SK-N-SH (cell line): ENCODE data around the gene KCNB1. TPM values are rescaled to one million over a fixed set of nuclear protein-coding genes. Genes with fewer than 3 reads are reported as not detected.

Experiments
- CTCF ChIA-PET: fragments of 300-600, 350-600 bp; formaldehyde crosslinking; extraction: SDS; loops from one replicate; lab custom pipeline; 2021; lab: Yijun Ruan, JAX
- POLR2A ChIA-PET: fragments of 350-600 bp; sonication (Branson Sonifier 250); formaldehyde crosslinking; extraction: SDS; loops from one replicate; lab custom pipeline; 2020; ENCODE audit warnings: antibody characterized with exemption, inconsistent platforms; lab: Yijun Ruan, JAX
- DNase-seq: peaks from one replicate; pipeline ENCODE4 v3.0.0; 2012
- H2AFZ ChIP-seq: fragments of 200-600 bp; sonication (generic); 2 replicates; pipeline ENCODE4 v1.8.1; 2016; ENCODE audit warnings: antibody characterized with exemption, mild to moderate bottlenecking, low read depth
- H3F3A ChIP-seq: fragments of 200-600 bp; sonication (generic); replicated peaks from 2 replicates; pipeline ENCODE3; 2016; ENCODE audit warnings: antibody characterized with exemption, mild to moderate bottlenecking; ENCODE audit not compliant: insufficient read depth
- H3K27ac ChIP-seq, 2 experiments: fragments of 200-500 bp in 1 of 2; fragments of 200-600 bp in 1 of 2; sonication (Bioruptor generic) in 1 of 2; sonication (generic), shearing (Covaris generic) in 1 of 2; 2 replicates each; pipeline versions ENCODE4 v1.5.1 to v1.6.1; 2014 to 2016; ENCODE audit warnings: low read depth in 2 of 2, inconsistent platforms in 1 of 2, low read length in 1 of 2, mild to moderate bottlenecking in 1 of 2, mixed read lengths in 1 of 2
- H3K27me3 ChIP-seq: fragments of 200-600 bp; sonication (generic), shearing (Covaris generic); 2 replicates; pipeline ENCODE4 v1.6.1; 2016; ENCODE audit warnings: mixed run types; ENCODE audit not compliant: insufficient read depth
- H3K36me3 ChIP-seq, 2 experiments: fragments of 200-500 bp in 1 of 2; fragments of 200-600 bp in 1 of 2; sonication (Bioruptor generic) in 1 of 2; sonication (generic) in 1 of 2; replicated peaks in 1 of 2; 2 replicates each; pipeline versions ENCODE3 to v1.5.1; 2014 to 2016; ENCODE audit warnings: low read length in 1 of 2, mild to moderate bottlenecking in 1 of 2; ENCODE audit not compliant: insufficient read depth in 2 of 2, control insufficient read depth in 1 of 2
- H3K4me1 ChIP-seq, 2 experiments: fragments of 200-500 bp in 1 of 2; fragments of 200-600 bp in 1 of 2; sonication (Bioruptor generic) in 1 of 2; sonication (generic), shearing (Covaris generic) in 1 of 2; 2 replicates each; pipeline versions ENCODE4 v1.5.1 to v1.6.1; 2014 to 2016; ENCODE audit warnings: low read depth in 1 of 2, low read length in 1 of 2, mixed run types in 1 of 2; ENCODE audit not compliant: insufficient read depth in 2 of 2, control insufficient read depth in 1 of 2
- H3K4me2 ChIP-seq: fragments of 200-600 bp; sonication (generic), shearing (Covaris generic); 2 replicates; pipeline ENCODE4 v1.6.1; 2017; ENCODE audit warnings: mixed run types
- H3K4me3 ChIP-seq, 2 experiments: fragments of 200-500 bp in 1 of 2; fragments of 200-600 bp in 1 of 2; sonication (Bioruptor generic) in 1 of 2; sonication (generic), shearing (Covaris generic) in 1 of 2; 2 replicates each; pipeline versions ENCODE4 v1.5.1 to v1.8.1; 2014 to 2016; ENCODE audit warnings: low read depth in 2 of 2, inconsistent platforms in 1 of 2, low read length in 1 of 2, mild to moderate bottlenecking in 1 of 2, mixed read lengths in 1 of 2, moderate library complexity in 1 of 2
- H3K79me2 ChIP-seq: fragments of 200-600 bp; sonication (generic); 2 replicates; pipeline ENCODE4 v1.8.1; 2017; ENCODE audit warnings: mild to moderate bottlenecking; ENCODE audit not compliant: insufficient read depth
- H3K9ac ChIP-seq: fragments of 200-600 bp; sonication (generic); 2 replicates; pipeline ENCODE4 v1.6.1; 2017; ENCODE audit warnings: mixed run types
- H3K9me2 ChIP-seq: fragments of 200-600 bp; sonication (generic); 2 replicates; pipeline ENCODE4 v1.6.1; 2017; ENCODE audit warnings: mixed run types
- H3K9me3 ChIP-seq: fragments of 200-600 bp; sonication (generic); 2 replicates; pipeline ENCODE4 v1.6.1; 2017; ENCODE audit warnings: mixed run types, mild to moderate bottlenecking, moderate library complexity
- H4K20me1 ChIP-seq: fragments of 200-600 bp; sonication (generic); 2 replicates; pipeline ENCODE4 v1.6.1; 2017; ENCODE audit warnings: mild to moderate bottlenecking, mixed run types; ENCODE audit not compliant: insufficient read depth
- CHD2 ChIP-seq: fragments of 150-350 bp; IDR thresholded peaks from 2 replicates; pipeline ENCODE4 v1.6.1; 2018; ENCODE audit warnings: low read length; ENCODE audit not compliant: partially characterized antibody
- EP300 ChIP-seq, 2 experiments: IDR thresholded peaks; 2 replicates each; pipeline versions ENCODE4 v1.4.0 to v1.6.1; 2012; ENCODE audit warnings: borderline replicate concordance in 1 of 2, low read depth in 1 of 2, low read length in 1 of 2
- EZH2phosphoT487 ChIP-seq: fragments of 200-600 bp; sonication (generic); IDR thresholded peaks from 2 replicates; pipeline ENCODE4 v1.6.1; 2017; ENCODE audit warnings: low read depth, mixed run types, mild to moderate bottlenecking, antibody characterized with exemption, moderate library complexity, borderline replicate concordance
- FOSL2 ChIP-seq: IDR thresholded peaks from 2 replicates; pipeline ENCODE4 v1.4.0; 2012; ENCODE audit warnings: low read depth, mild to moderate bottlenecking, moderate library complexity, borderline replicate concordance
- FOXM1 ChIP-seq: IDR thresholded peaks from 2 replicates; pipeline ENCODE4 v1.4.0; 2012; ENCODE audit warnings: low read depth, mild to moderate bottlenecking
- GABPA ChIP-seq: IDR thresholded peaks from 2 replicates; pipeline ENCODE4 v1.4.0; 2012; ENCODE audit warnings: low read depth, mild to moderate bottlenecking
- GATA2 ChIP-seq: sonication (generic); formaldehyde crosslinking; IDR thresholded peaks from 2 replicates; pipeline ENCODE4 v1.5.0; 2020; ENCODE audit warnings: mild to moderate bottlenecking, missing genetic modification reagents
- JUND ChIP-seq: IDR thresholded peaks from 2 replicates; pipeline ENCODE4 v1.4.0; 2012
- NFIC ChIP-seq: IDR thresholded peaks from 2 replicates; pipeline ENCODE4 v1.4.0; 2012; ENCODE audit warnings: borderline replicate concordance
- NRF1 ChIP-seq: IDR thresholded peaks from 2 replicates; pipeline ENCODE4 v1.6.1; 2012; ENCODE audit warnings: low read depth, mild to moderate bottlenecking, low read length
- POLR2AphosphoS5 ChIP-seq: IDR thresholded peaks from 2 replicates; pipeline ENCODE4 v1.6.1; 2012; ENCODE audit warnings: low read depth, low read length
- RCOR1 ChIP-seq: fragments of 150-350 bp; IDR thresholded peaks from 2 replicates; pipeline ENCODE4 v1.6.1; 2017; ENCODE audit warnings: antibody characterized with exemption, low read length
- SIN3A ChIP-seq: IDR thresholded peaks from 2 replicates; pipeline ENCODE4 v1.6.1; 2012; ENCODE audit warnings: low read depth, mild to moderate bottlenecking, low read length, moderate library complexity, borderline replicate concordance
- SMC3 ChIP-seq: IDR thresholded peaks from 2 replicates; pipeline ENCODE4 v1.6.1; 2012; ENCODE audit warnings: low read depth, low read length, improper control_type of control experiment
- TAF1 ChIP-seq: IDR thresholded peaks from 2 replicates; pipeline ENCODE4 v1.6.1; 2012; ENCODE audit warnings: low read depth, mild to moderate bottlenecking, low read length, moderate library complexity, borderline replicate concordance
- TCF12 ChIP-seq: IDR thresholded peaks from 2 replicates; pipeline ENCODE4 v1.4.0; 2012
- YY1 ChIP-seq: IDR thresholded peaks from 2 replicates; pipeline ENCODE4 v1.4.0; 2012; ENCODE audit warnings: low read depth, mild to moderate bottlenecking
- WGBS: methylation state at CpG from one replicate; pipeline ENCODE4 v1.1.6; 2017; ENCODE audit warnings: low lambda C conversion rate; 5-methylcytosine and 5-hydroxymethylcytosine counted together
- polyA plus RNA-seq, 3 experiments: library from polyadenylated mRNA; depleted of rRNA; stranded (reverse); fragments of >200 nt; gene quantifications; 2 replicates each; pipeline ENCODE4 v1.2.3, GENCODE V29; 2012
- TF ChIP-seq, protein P1 (sequence below): IDR thresholded peaks from 2 replicates; pipeline ENCODE4 v1.4.0; 2012; ENCODE audit warnings: low read depth, borderline replicate concordance
- TF ChIP-seq, protein P2 (sequence below): IDR thresholded peaks from 2 replicates; pipeline ENCODE4 v1.4.0; 2012; ENCODE audit warnings: low read depth, borderline replicate concordance
- TF ChIP-seq, protein P3 (sequence below): IDR thresholded peaks from 2 replicates; pipeline ENCODE4 v1.6.1; 2012; ENCODE audit warnings: mild to moderate bottlenecking, low read depth, low read length, moderate library complexity
- TF ChIP-seq, protein P4 (sequence below): IDR thresholded peaks from 2 replicates; pipeline ENCODE4 v1.4.0; 2012; ENCODE audit warnings: low read depth
- TF ChIP-seq, protein P5 (sequence below): IDR thresholded peaks from 2 replicates; pipeline ENCODE4; 2012

The KCNB1 gene
- polyA plus RNA-seq, 1 of the 3 experiments (the other 2 are of a cell fraction): 0.82 TPM

DNA sequence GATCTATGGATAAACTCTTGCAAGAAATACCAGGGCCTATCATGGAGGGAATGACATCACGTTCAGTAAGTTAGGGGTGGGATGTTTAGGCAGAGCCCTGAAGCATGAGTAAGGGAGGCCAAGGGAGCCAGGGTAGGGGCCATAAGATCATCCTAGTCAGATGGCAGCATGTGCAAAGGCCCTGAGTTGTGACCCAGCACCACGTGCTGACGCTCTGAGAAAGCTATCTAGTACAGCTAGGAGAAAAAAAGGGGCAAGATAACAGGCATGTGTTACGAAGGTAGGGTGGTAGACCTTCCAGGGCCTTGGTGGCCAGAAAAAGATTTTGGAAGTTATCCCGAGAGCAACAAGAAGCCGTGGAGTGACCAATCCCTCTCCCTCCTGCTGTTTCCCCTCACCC is 22.3 kb downstream of the KCNB1 start:
- Histone ChIP-seq H3K4me3 (no peak overlapping the region), H3K27me3 (no peaks in the 10 kb centered on the region), H3K9ac (no peak overlapping the region), H3K9me3 (no peaks in the 10 kb centered on the region), H4K20me1 (no peaks in the 10 kb centered on the region)
- POLR2A ChIA-PET: no interaction called here
- no peak for TF ChIP-seq NFIC
- no peak for TF ChIP-seq YY1
- TF ChIP-seq, protein P1, sequence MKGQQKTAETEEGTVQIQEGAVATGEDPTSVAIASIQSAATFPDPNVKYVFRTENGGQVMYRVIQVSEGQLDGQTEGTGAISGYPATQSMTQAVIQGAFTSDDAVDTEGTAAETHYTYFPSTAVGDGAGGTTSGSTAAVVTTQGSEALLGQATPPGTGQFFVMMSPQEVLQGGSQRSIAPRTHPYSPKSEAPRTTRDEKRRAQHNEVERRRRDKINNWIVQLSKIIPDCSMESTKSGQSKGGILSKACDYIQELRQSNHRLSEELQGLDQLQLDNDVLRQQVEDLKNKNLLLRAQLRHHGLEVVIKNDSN: no peak
- TF ChIP-seq, protein P2, sequence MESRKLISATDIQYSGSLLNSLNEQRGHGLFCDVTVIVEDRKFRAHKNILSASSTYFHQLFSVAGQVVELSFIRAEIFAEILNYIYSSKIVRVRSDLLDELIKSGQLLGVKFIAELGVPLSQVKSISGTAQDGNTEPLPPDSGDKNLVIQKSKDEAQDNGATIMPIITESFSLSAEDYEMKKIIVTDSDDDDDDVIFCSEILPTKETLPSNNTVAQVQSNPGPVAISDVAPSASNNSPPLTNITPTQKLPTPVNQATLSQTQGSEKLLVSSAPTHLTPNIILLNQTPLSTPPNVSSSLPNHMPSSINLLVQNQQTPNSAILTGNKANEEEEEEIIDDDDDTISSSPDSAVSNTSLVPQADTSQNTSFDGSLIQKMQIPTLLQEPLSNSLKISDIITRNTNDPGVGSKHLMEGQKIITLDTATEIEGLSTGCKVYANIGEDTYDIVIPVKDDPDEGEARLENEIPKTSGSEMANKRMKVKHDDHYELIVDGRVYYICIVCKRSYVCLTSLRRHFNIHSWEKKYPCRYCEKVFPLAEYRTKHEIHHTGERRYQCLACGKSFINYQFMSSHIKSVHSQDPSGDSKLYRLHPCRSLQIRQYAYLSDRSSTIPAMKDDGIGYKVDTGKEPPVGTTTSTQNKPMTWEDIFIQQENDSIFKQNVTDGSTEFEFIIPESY: no peak
- TF ChIP-seq SMC3: no peak
- TF ChIP-seq RCOR1: no peak
- TF ChIP-seq FOXM1: no peak
- TF ChIP-seq TAF1: no peak
- no peak for TF ChIP-seq NRF1
- TF ChIP-seq, all 33 proteins: peak for 0
- H3K4me2 ChIP-seq: no peak overlapping the region
- CTCF ChIA-PET: interaction anchor here (0.9 kb wide), 1 partner anchor 15 kb away, joined by 4 read pairs; no protein-coding TSS in a partner anchor
- no peaks in the 10 kb centered on the region for H3K79me2 ChIP-seq
- WGBS: 70% methylated on average over 6 of the region's 6 CpGs
- H3K36me3 ChIP-seq: no peaks in the 10 kb centered on the region
- DNase-seq: no peak
- no peak overlapping the region for H3K27ac ChIP-seq
- H3K9me2 ChIP-seq: no peaks in the 10 kb centered on the region
- no peaks in the 10 kb centered on the region for H3F3A ChIP-seq
- H3K4me1 ChIP-seq: peaks cover 0 to 13% of the 10 kb centered on the region in 2 experiments; a peak in 1 of 4 replicates
- no peak overlapping the region for H2AFZ ChIP-seq

DNA sequence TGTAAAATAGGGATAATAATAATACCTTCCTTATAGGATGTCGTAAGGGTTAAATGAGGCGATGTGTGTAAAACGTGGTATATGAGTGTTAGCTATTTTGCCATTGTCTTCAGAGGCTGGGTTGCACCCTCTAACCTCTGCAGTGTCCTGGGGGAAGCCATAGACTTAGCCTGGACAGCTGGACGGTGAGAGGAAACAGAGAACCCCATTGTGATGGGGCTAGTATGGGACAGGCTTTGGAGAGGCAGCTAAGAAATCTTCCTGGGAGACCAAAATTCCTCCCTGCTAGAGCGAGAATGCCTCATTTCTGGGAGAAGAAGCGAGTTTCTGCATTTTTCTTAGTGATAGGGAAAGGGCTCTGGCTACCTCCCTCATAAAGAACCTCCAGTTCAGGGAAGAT is 22.8 kb downstream of the KCNB1 start:
- no peak overlapping the region for H3K4me2 ChIP-seq
- WGBS: 70% methylated on average over 6 of the region's 6 CpGs
- no peaks in the 10 kb centered on the region for H3K79me2 ChIP-seq
- no peak overlapping the region for H2AFZ ChIP-seq
- no peak overlapping the region for H3K27ac ChIP-seq
- no peak overlapping the region for H3K4me3 ChIP-seq
- no peak for DNase-seq
- H3K4me1 ChIP-seq: peaks cover 0 to 13% of the 10 kb centered on the region in 2 experiments; a peak in 1 of 4 replicates
- CTCF ChIA-PET: interaction anchor here (0.9 kb wide), 1 partner anchor 15 kb away, joined by 4 read pairs; no protein-coding TSS in a partner anchor
- no peaks in the 10 kb centered on the region for H4K20me1 ChIP-seq
- no peaks in the 10 kb centered on the region for H3K9me2 ChIP-seq
- POLR2A ChIA-PET: no interaction called here
- no peaks in the 10 kb centered on the region for H3K36me3 ChIP-seq
- no peaks in the 10 kb centered on the region for H3F3A ChIP-seq
- H3K9ac ChIP-seq: no peak overlapping the region
- no peaks in the 10 kb centered on the region for H3K9me3 ChIP-seq
- H3K27me3 ChIP-seq: no peaks in the 10 kb centered on the region
- TF ChIP-seq EP300 (IDR thresholded peaks at IDR 0.05; ENCODE audit: borderline replicate concordance in 1 of 2, low read depth in 1 of 2, low read length in 1 of 2) (no peak), TAF1 (no peak), SIN3A (no peak), JUND (no peak), TCF12 (no peak), FOSL2 (no peak), NRF1 (no peak), GABPA (no peak), NFIC (no peak), FOXM1 (no peak), SMC3 (no peak), EZH2phosphoT487 (no peak), GATA2 (CRISPR knock-in tag) (no peak), POLR2AphosphoS5 (no peak), CHD2 (no peak), RCOR1 (no peak)
- TF ChIP-seq, protein P3, sequence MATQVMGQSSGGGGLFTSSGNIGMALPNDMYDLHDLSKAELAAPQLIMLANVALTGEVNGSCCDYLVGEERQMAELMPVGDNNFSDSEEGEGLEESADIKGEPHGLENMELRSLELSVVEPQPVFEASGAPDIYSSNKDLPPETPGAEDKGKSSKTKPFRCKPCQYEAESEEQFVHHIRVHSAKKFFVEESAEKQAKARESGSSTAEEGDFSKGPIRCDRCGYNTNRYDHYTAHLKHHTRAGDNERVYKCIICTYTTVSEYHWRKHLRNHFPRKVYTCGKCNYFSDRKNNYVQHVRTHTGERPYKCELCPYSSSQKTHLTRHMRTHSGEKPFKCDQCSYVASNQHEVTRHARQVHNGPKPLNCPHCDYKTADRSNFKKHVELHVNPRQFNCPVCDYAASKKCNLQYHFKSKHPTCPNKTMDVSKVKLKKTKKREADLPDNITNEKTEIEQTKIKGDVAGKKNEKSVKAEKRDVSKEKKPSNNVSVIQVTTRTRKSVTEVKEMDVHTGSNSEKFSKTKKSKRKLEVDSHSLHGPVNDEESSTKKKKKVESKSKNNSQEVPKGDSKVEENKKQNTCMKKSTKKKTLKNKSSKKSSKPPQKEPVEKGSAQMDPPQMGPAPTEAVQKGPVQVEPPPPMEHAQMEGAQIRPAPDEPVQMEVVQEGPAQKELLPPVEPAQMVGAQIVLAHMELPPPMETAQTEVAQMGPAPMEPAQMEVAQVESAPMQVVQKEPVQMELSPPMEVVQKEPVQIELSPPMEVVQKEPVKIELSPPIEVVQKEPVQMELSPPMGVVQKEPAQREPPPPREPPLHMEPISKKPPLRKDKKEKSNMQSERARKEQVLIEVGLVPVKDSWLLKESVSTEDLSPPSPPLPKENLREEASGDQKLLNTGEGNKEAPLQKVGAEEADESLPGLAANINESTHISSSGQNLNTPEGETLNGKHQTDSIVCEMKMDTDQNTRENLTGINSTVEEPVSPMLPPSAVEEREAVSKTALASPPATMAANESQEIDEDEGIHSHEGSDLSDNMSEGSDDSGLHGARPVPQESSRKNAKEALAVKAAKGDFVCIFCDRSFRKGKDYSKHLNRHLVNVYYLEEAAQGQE: no peak
- TF ChIP-seq, protein P4, sequence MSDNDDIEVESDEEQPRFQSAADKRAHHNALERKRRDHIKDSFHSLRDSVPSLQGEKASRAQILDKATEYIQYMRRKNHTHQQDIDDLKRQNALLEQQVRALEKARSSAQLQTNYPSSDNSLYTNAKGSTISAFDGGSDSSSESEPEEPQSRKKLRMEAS: no peak
- TF ChIP-seq, protein P5, sequence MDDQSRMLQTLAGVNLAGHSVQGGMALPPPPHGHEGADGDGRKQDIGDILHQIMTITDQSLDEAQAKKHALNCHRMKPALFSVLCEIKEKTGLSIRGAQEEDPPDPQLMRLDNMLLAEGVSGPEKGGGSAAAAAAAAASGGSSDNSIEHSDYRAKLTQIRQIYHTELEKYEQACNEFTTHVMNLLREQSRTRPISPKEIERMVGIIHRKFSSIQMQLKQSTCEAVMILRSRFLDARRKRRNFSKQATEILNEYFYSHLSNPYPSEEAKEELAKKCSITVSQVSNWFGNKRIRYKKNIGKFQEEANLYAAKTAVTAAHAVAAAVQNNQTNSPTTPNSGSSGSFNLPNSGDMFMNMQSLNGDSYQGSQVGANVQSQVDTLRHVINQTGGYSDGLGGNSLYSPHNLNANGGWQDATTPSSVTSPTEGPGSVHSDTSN: no peak
